GM12891 (cell line): ENCODE results near the gene UBASH3B.

Experiments used
- PAX5 ChIP-seq: IDR thresholded peaks from 2 replicates; pipeline ENCODE4 v1.6.1; 2011; ENCODE audit warnings: low read length, moderate library complexity, mild to moderate bottlenecking; ENCODE audit not compliant: insufficient read depth, severe bottlenecking
- POLR2A ChIP-seq: IDR thresholded peaks from 2 replicates; pipeline ENCODE4 v1.6.1; 2011; ENCODE audit warnings: low read depth, low read length, control low read depth
- POLR2AphosphoS5 ChIP-seq: IDR thresholded peaks from 2 replicates; pipeline ENCODE4 v1.6.1; 2011; ENCODE audit warnings: low read depth, low read length, control low read depth
- POU2F2 ChIP-seq: IDR thresholded peaks from 2 replicates; pipeline ENCODE4 v1.6.1; 2011; ENCODE audit warnings: low read depth, mild to moderate bottlenecking, control low read depth, low read length, moderate library complexity
- SPI1 ChIP-seq: IDR thresholded peaks from 2 replicates; pipeline ENCODE4 v1.6.1; 2011; ENCODE audit warnings: low read depth, low read length, control low read depth
- TAF1 ChIP-seq: IDR thresholded peaks from 2 replicates; pipeline ENCODE4 v1.6.1; 2011; ENCODE audit warnings: low read depth, low read length, control low read depth

GRCh38 chr11:122628810-122629555, 26.5 kb upstream of the UBASH3B start:
- TF ChIP-seq POLR2A (no peak), POLR2AphosphoS5 (no peak), TAF1 (no peak), POU2F2 (no peak), PAX5 (no peak), SPI1 (no peak)
